GM10266 (cell line): ENCODE measurements around the gene DCC.

Experiments
- DNase-seq: peaks from one replicate; pipeline ENCODE4 v3.0.0; 2012; ENCODE audit errors: extremely low spot score
- TF ChIP-seq, protein P1 (sequence below): IDR thresholded peaks from 2 replicates; pipeline ENCODE4 v1.5.1; 2012; ENCODE audit warnings: mild to moderate bottlenecking, low read depth; ENCODE audit not compliant: control insufficient read depth, insufficient read depth; ENCODE audit errors: missing control alignments

DCC gene

GRCh38 chr18:52376104-52376503 is 36.1 kb downstream of the DCC start:
- TF ChIP-seq, protein P1, sequence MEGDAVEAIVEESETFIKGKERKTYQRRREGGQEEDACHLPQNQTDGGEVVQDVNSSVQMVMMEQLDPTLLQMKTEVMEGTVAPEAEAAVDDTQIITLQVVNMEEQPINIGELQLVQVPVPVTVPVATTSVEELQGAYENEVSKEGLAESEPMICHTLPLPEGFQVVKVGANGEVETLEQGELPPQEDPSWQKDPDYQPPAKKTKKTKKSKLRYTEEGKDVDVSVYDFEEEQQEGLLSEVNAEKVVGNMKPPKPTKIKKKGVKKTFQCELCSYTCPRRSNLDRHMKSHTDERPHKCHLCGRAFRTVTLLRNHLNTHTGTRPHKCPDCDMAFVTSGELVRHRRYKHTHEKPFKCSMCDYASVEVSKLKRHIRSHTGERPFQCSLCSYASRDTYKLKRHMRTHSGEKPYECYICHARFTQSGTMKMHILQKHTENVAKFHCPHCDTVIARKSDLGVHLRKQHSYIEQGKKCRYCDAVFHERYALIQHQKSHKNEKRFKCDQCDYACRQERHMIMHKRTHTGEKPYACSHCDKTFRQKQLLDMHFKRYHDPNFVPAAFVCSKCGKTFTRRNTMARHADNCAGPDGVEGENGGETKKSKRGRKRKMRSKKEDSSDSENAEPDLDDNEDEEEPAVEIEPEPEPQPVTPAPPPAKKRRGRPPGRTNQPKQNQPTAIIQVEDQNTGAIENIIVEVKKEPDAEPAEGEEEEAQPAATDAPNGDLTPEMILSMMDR, result no peak
- no peak for DNase-seq

DNA sequence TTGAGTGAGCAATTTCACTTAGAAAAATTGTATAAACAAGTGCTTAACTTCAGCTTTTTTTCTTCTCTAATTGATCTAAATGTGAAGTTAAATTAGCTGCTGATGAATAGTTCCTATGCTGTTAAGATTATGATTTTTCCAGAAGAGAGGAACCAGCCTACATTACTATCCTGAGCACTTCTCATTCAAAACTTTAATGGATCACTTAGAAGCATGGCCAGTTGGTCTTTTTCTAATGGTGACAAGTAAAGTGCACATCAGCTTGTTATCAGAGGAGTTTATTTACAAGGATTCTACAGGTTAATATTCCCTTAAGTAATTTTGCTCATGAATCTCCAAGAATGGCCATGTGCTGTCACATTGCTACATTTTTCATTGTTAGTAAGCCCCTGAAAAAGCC is 37.1 kb downstream of the DCC start:
- no peak for DNase-seq
- TF ChIP-seq, protein P1, result no peak

DNA sequence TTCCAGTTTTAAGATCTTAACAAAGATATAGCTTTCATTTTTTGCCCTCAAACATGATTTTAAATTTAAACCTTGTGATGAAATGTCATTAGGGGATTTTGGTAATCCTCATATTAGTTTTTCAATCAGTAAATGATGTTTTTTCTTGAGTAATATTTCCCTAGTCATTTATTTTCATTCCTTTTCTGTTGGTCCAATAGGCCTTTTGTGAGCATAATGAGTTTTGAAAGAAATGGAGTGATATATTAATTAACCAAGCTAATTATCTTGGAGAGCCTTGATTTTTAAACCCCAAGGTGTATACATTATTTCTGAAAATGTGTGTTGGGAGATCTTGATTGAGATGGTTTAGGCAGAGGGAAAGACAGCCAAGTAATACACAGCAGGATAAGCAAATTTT is 46.3 kb downstream of the DCC start:
- no peak for DNase-seq
- TF ChIP-seq, protein P1, result no peak

GRCh38 chr18:52387175-52387574 is 47.2 kb downstream of the DCC start:
- TF ChIP-seq, protein P1, result no peak
- no peak for DNase-seq

DNA sequence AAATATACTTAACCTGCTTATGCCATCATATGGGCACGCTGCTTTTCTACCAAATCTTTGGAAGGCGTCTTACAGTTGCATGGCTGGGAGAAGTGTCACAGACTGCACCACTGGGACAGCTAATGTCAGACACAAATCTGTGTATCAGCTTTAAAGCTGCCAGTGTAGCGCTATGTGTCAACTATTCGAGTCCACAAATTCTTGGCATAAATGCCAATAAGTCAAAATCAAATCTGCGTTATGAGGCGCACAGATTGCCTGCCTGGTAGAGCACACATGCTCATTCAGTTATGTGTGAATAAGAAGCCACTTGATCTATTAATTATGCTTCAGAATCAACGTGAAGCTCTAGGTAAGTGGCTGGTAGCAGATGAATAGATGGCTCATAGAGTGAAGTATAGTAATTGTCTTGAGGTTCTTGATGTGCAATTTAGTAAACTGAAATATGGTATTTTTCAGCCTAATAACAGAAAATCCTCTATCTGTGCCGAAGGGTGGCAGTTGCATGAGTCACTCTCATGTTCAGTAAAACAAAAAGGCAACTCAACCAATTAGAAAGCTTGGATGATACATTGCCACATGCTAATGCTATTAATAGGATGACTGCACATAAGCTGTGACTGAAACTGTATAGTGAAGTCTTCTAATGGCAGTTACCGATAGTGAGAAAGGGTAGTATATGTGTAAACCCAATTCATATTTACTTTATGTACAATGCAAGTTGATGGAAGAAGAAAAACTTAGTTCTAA is 52.0 kb downstream of the DCC start:
- DNase-seq, result no peak
- TF ChIP-seq, protein P1, result no peak

- no peak for DNase-seq
- TF ChIP-seq, protein P1, result no peak
Measured at GRCh38 chr18:52394602-52395001, 54.6 kb downstream of the DCC start.

- no peak for DNase-seq
- TF ChIP-seq, protein P1, result no peak
Measured at GRCh38 chr18:52395146-52395852, 55.3 kb downstream of the DCC start.
